Endodermal cell (in vitro differentiated cells): ENCODE results near the gene METTL24. TPM values are rescaled to one million over a fixed set of nuclear protein-coding genes. Genes with fewer than 3 reads are reported as not detected.

Experiments used
- DNase-seq: peaks from one replicate; pipeline ENCODE4 v3.0.0-alpha.2; 2017
- H3K27ac ChIP-seq: 2 replicates; pipeline ENCODE4 v1.5.1; 2013; ENCODE audit warnings: mild to moderate bottlenecking, low read depth, low read length, moderate library complexity
- H3K27me3 ChIP-seq: 2 replicates; pipeline ENCODE4 v1.6.1; 2013; ENCODE audit warnings: mild to moderate bottlenecking, low read length, moderate library complexity; ENCODE audit not compliant: insufficient read depth, control insufficient read depth, poor library complexity, severe bottlenecking
- H3K36me3 ChIP-seq: 2 replicates; pipeline ENCODE4 v1.7.0; 2013; ENCODE audit warnings: mild to moderate bottlenecking, low read length, moderate library complexity; ENCODE audit not compliant: control insufficient read depth, insufficient read depth
- H3K4me1 ChIP-seq: one replicate; pipeline ENCODE4 v1.7.0; 2013; ENCODE audit warnings: low read length; ENCODE audit not compliant: control insufficient read depth, insufficient read depth
- H3K4me3 ChIP-seq: 2 replicates; pipeline ENCODE4 v1.5.1; 2013; ENCODE audit warnings: mild to moderate bottlenecking, low read length, moderate library complexity
- H3K9ac ChIP-seq: 2 replicates; pipeline ENCODE4 v1.6.1; 2013; ENCODE audit warnings: mild to moderate bottlenecking, low read length, moderate library complexity; ENCODE audit not compliant: poor library complexity, severe bottlenecking; ENCODE audit errors: extremely low read depth
- H3K9me3 ChIP-seq: 2 replicates; pipeline ENCODE4 v1.6.1; 2013; ENCODE audit warnings: mild to moderate bottlenecking, low read length, moderate library complexity; ENCODE audit not compliant: control insufficient read depth
- H3K27ac Mint-ChIP-seq: 2 replicates; pipeline ENCODE4 v1.8.0; 2020; ENCODE audit warnings: mixed read lengths
- H3K27me3 Mint-ChIP-seq: 2 replicates; pipeline ENCODE4 v1.8.0; 2021; ENCODE audit warnings: mild to moderate bottlenecking, mixed read lengths; ENCODE audit not compliant: insufficient read depth
- H3K36me3 Mint-ChIP-seq: 2 replicates; pipeline ENCODE4 v1.8.0; 2020; ENCODE audit warnings: low read depth, mixed read lengths
- H3K4me1 Mint-ChIP-seq: 2 replicates; pipeline ENCODE4 v1.8.0; 2020; ENCODE audit warnings: mixed read lengths
- H3K4me3 Mint-ChIP-seq: 2 replicates; pipeline ENCODE4 v1.8.0; 2020; ENCODE audit warnings: mild to moderate bottlenecking, moderate library complexity, mixed read lengths
- H3K9me3 Mint-ChIP-seq: 2 replicates; pipeline ENCODE4 v1.8.0; 2020; ENCODE audit warnings: mild to moderate bottlenecking, mixed read lengths
- CTCF ChIP-seq: fragments of 200-600 bp; sonication (generic); conservative IDR thresholded peaks from 2 replicates; pipeline ENCODE4 v1.5.0; 2021; ENCODE audit warnings: antibody characterized with exemption, mild to moderate bottlenecking
- WGBS, 2 experiments: methylation state at CpG; one replicate each; pipeline versions ENCODE4 v1.1.5 to v1.1.7; 2013; ENCODE audit warnings: missing lambda C conversion rate in 2 of 2, mixed read lengths in 1 of 2; ENCODE audit not compliant: insufficient coverage in 1 of 2, insufficient read length in 1 of 2; 5-methylcytosine and 5-hydroxymethylcytosine counted together
- total RNA-seq, 2 donors: library from RNA; stranded (reverse); fragmentation: NEBNext Ultra II Directional in 1 of 2; extraction: Animal tissue kit (Norgen Biotek cat#: 25700) in 1 of 2; gene quantifications; 2 replicates in 1 of 2; 3 replicates in 1 of 2; pipeline ENCODE4 v1.2.1, GENCODE V29; 2021

Gene METTL24
- total RNA-seq, 2 donors from 2014 or later, result 0.24 to 1.3 TPM

- H3K4me1 ChIP-seq, result peaks cover 6% of the 10 kb centered on the region
- Mint-ChIP-seq H3K27ac (no peak overlapping the region), H3K36me3 (no peaks in the 10 kb centered on the region), H3K4me3 (no peak overlapping the region), H3K4me1 (peaks cover 7% of the 10 kb centered on the region), H3K27me3 (no peaks in the 10 kb centered on the region), H3K9me3 (no peaks in the 10 kb centered on the region)
- TF ChIP-seq CTCF, result no peak
- H3K27me3 ChIP-seq, result no peaks in the 10 kb centered on the region
- no peaks in the 10 kb centered on the region for H3K36me3 ChIP-seq
- H3K9me3 ChIP-seq, result no peaks in the 10 kb centered on the region
- no peak overlapping the region for H3K9ac ChIP-seq
- 93% methylated on average over 10 to 11 of the region's 11 CpGs for WGBS, 2 experiments
- DNase-seq, result no peak
- no peak overlapping the region for H3K4me3 ChIP-seq
- H3K27ac ChIP-seq, result no peak overlapping the region
Observed at GRCh38 chr6:110348961-110349690, 9.0 kb downstream of the METTL24 start.

GRCh38 chr6:110345025-110345424 is 13.1 kb downstream of the METTL24 start:
- Mint-ChIP-seq H3K9me3 (no peaks in the 10 kb centered on the region), H3K27me3 (no peaks in the 10 kb centered on the region), H3K27ac (no peak overlapping the region), H3K4me1 (peaks cover 14% of the 10 kb centered on the region), H3K4me3 (no peak overlapping the region), H3K36me3 (no peaks in the 10 kb centered on the region)
- Histone ChIP-seq H3K9me3 (no peaks in the 10 kb centered on the region), H3K27me3 (no peaks in the 10 kb centered on the region), H3K4me3 (no peak overlapping the region), H3K9ac (no peak overlapping the region), H3K36me3 (no peaks in the 10 kb centered on the region), H3K4me1 (peaks cover 3% of the 10 kb centered on the region), H3K27ac (no peak overlapping the region)
- no peak for TF ChIP-seq CTCF
- DNase-seq, result no peak
- WGBS, 2 experiments, result 84 to 100% methylated on average over 3 to 4 of the region's 4 CpGs

GRCh38 chr6:110342759-110343158 is 15.4 kb downstream of the METTL24 start:
- Mint-ChIP-seq H3K4me1 (peaks cover 14% of the 10 kb centered on the region), H3K27me3 (no peaks in the 10 kb centered on the region), H3K36me3 (no peaks in the 10 kb centered on the region), H3K4me3 (no peak overlapping the region), H3K9me3 (no peaks in the 10 kb centered on the region), H3K27ac (no peak overlapping the region)
- no peak for DNase-seq
- H3K4me3 ChIP-seq, result no peak overlapping the region
- no peaks in the 10 kb centered on the region for H3K9me3 ChIP-seq
- 90 to 97% methylated on average over 2 to 3 of the region's 3 CpGs for WGBS, 2 experiments
- H3K36me3 ChIP-seq, result no peaks in the 10 kb centered on the region
- no peak overlapping the region for H3K27ac ChIP-seq
- H3K4me1 ChIP-seq, result peaks cover 3% of the 10 kb centered on the region
- no peaks in the 10 kb centered on the region for H3K27me3 ChIP-seq
- TF ChIP-seq CTCF, result no peak
- no peak overlapping the region for H3K9ac ChIP-seq
